Kidney epithelial cell (primary cell): ENCODE measurements around the gene UVRAG. TPM values are rescaled to one million over a fixed set of nuclear protein-coding genes. Genes with fewer than 3 reads are reported as not detected.

ENCODE experiments used
- DNase-seq: peaks from one replicate; pipeline ENCODE4 v3.0.0-alpha.2; 2010; ENCODE audit warnings: low read depth
- H3K27me3 ChIP-seq: 2 replicates; pipeline ENCODE4 v1.6.0; 2011; ENCODE audit warnings: low read length; ENCODE audit not compliant: control insufficient read depth, insufficient read depth
- H3K36me3 ChIP-seq: 2 replicates; pipeline ENCODE4 v1.5.1; 2011; ENCODE audit warnings: low read length; ENCODE audit not compliant: control insufficient read depth, insufficient read depth
- H3K4me3 ChIP-seq: 2 replicates; pipeline ENCODE4 v1.5.1; 2011; ENCODE audit warnings: low read depth, mild to moderate bottlenecking, control low read depth, low read length
- total RNA-seq: library from RNA; depleted of rRNA; stranded (reverse); fragments of >200 nt; gene quantifications from 2 replicates; pipeline ENCODE4 v1.2.3, GENCODE V29; 2015
- TF ChIP-seq, protein P1 (sequence below): IDR thresholded peaks from 2 replicates; pipeline ENCODE4 v1.5.1; 2011; ENCODE audit warnings: mild to moderate bottlenecking, moderate library complexity, low read length, control low read depth, inconsistent platforms; ENCODE audit not compliant: insufficient read depth, poor library complexity, severe bottlenecking

UVRAG gene
- total RNA-seq, 1 donor from 2014 or later: 16.2 TPM

DNA sequence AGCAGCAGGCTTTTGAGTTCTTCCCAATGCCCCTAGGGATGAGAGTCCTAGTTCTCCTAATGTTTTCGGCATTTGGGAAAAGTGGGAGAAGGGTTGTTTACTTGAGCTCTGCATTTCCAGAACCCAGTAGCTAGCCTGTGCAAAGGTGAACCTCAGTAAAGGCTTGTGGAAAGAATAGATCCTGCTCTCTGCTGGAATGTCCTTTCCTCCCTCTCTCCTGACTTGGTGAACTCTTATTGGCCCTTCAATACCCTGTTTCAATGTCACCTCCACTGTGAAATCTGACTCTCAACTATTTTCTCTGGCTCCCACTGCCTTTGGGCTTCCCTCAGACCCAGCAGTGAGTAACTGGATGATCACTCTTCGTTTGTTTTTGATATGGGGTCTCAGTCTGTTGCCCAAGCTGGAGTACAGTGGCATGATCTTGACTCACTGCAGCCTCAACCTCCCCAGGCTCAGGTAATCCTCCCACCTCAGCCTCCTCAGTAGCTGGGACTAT is 2.4 kb upstream of the UVRAG start:
- no peaks in the 10 kb centered on the region for H3K27me3 ChIP-seq
- no peaks in the 10 kb centered on the region for H3K36me3 ChIP-seq
- DNase-seq: no peak
- H3K4me3 ChIP-seq: no peak overlapping the region
- TF ChIP-seq, protein P1, sequence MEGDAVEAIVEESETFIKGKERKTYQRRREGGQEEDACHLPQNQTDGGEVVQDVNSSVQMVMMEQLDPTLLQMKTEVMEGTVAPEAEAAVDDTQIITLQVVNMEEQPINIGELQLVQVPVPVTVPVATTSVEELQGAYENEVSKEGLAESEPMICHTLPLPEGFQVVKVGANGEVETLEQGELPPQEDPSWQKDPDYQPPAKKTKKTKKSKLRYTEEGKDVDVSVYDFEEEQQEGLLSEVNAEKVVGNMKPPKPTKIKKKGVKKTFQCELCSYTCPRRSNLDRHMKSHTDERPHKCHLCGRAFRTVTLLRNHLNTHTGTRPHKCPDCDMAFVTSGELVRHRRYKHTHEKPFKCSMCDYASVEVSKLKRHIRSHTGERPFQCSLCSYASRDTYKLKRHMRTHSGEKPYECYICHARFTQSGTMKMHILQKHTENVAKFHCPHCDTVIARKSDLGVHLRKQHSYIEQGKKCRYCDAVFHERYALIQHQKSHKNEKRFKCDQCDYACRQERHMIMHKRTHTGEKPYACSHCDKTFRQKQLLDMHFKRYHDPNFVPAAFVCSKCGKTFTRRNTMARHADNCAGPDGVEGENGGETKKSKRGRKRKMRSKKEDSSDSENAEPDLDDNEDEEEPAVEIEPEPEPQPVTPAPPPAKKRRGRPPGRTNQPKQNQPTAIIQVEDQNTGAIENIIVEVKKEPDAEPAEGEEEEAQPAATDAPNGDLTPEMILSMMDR: no peak

GRCh38 chr11:75813124-75813523 is 1.9 kb upstream of the UVRAG start:
- Histone ChIP-seq H3K36me3 (no peaks in the 10 kb centered on the region), H3K4me3 (no peak overlapping the region), H3K27me3 (no peaks in the 10 kb centered on the region)
- DNase-seq: no peak
- TF ChIP-seq, protein P1: no peak

- DNase-seq: peak; percentile 69
- no peak overlapping the region for H3K4me3 ChIP-seq
Observed at GRCh38 chr11:75813622-75814039, 1.4 kb upstream of the UVRAG start.

DNA sequence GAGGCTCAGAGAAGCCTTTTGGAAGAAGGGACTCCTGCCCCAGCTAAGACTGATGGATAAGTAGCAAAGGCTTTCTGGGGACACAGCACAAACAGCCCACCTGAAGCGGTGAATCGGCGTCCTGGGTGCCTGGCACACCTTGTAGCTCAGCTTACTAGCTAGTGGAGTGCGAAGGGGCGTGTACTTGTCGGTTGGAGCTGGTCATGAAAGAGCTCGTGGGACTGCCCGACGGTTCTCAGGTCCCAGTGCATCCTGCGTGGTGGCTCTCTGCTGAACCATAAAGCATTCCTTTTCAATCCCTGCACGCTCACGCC is 690 bp upstream of the UVRAG start:
- no peak for DNase-seq
- H3K27me3 ChIP-seq: no peaks in the 10 kb centered on the region
- peak overlapping the region; percentile 87 for H3K4me3 ChIP-seq
- no peaks in the 10 kb centered on the region for H3K36me3 ChIP-seq
- TF ChIP-seq, protein P1: no peak

More at GRCh38 chr11:75813622-75814039, 1.4 kb upstream of the UVRAG start:
- H3K27me3 ChIP-seq: no peaks in the 10 kb centered on the region
- TF ChIP-seq, protein P1: no peak
- no peaks in the 10 kb centered on the region for H3K36me3 ChIP-seq

- no peaks in the 10 kb centered on the region for H3K27me3 ChIP-seq
- H3K4me3 ChIP-seq: peak overlapping the region; percentile 87
- TF ChIP-seq, protein P1: no peak
- H3K36me3 ChIP-seq: no peaks in the 10 kb centered on the region
- DNase-seq: no peak
Observed at GRCh38 chr11:75815345-75816168, 547 bp downstream of the UVRAG start.
